GM10248 (cell line): ENCODE data around the gene CNNM1.

Experiments used
- CTCF ChIA-PET: fragments of 300-600 bp; sonication (Branson Sonifier 250); formaldehyde crosslinking; extraction: SDS; loops from one replicate; lab custom pipeline; 2021; ENCODE audit warnings: antibody characterized with exemption; lab: Yijun Ruan, JAX
- POLR2A ChIA-PET: fragments of 350-650 bp; sonication (Branson Sonifier 250); formaldehyde crosslinking; extraction: SDS; loops from one replicate; lab custom pipeline; 2020; ENCODE audit warnings: antibody characterized with exemption; lab: Yijun Ruan, JAX
- DNase-seq: peaks from one replicate; pipeline ENCODE4 v3.0.0; 2012; ENCODE audit errors: extremely low spot score
- CTCF ChIP-seq: IDR thresholded peaks from 2 replicates; pipeline ENCODE4 v1.5.1; 2012; ENCODE audit warnings: mild to moderate bottlenecking, low read depth; ENCODE audit errors: extremely low read depth, missing control alignments, control extremely low read depth

CNNM1 gene

GRCh38 chr10:99360934-99361333, 31.8 kb downstream of the CNNM1 start:
- TF ChIP-seq CTCF: no peak
- ChIA-PET POLR2A (no interaction called here), CTCF (interaction anchor here (0.8 to 1.0 kb wide), 2 partner anchors 11 to 19 kb away, joined by 3 to 5 read pairs; no protein-coding TSS in a partner anchor)
- DNase-seq: no peak

GRCh38 chr10:99364125-99364524, 35.0 kb downstream of the CNNM1 start:
- ChIA-PET CTCF (no interaction called here), POLR2A (no interaction called here)
- DNase-seq: no peak
- no peak for TF ChIP-seq CTCF

GRCh38 chr10:99365311-99365710, 36.2 kb downstream of the CNNM1 start:
- CTCF ChIA-PET: no interaction called here

GRCh38 chr10:99365736-99366135, 36.6 kb downstream of the CNNM1 start:
- no peak for DNase-seq
- ChIA-PET CTCF (no interaction called here), POLR2A (no interaction called here)
- TF ChIP-seq CTCF: no peak

More at GRCh38 chr10:99365311-99365710, 36.2 kb downstream of the CNNM1 start:
- no peak for TF ChIP-seq CTCF
- POLR2A ChIA-PET: no interaction called here
- DNase-seq: no peak

- POLR2A ChIA-PET: no interaction called here
- TF ChIP-seq CTCF: no peak
- CTCF ChIA-PET: interaction anchor here (1.0 kb wide), 1 partner anchor 32 kb away, joined by 3 read pairs; no protein-coding TSS in a partner anchor
- no peak for DNase-seq
Observed at GRCh38 chr10:99366666-99367065, 37.5 kb downstream of the CNNM1 start.

DNA sequence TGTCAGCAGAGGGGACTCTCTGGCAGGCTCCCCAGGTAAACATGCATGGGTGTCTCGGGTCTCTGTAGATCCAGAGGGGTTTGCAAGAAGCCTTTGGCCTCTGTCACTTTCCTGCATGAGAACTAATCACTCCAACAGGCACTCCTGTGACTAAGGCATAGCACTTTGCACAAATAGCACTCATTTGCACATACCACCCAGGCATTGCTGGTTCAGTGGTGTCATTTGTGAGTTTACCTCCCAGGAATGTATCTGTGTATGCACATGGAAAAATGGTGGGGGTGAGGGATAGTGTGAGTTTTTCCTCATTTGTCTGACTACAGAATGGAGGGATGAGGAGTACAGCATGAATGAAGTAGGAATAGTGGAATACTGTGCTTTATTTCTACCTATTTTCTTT, 39.5 kb downstream of the CNNM1 start:
- no peak for DNase-seq
- POLR2A ChIA-PET: no interaction called here
- no peak for TF ChIP-seq CTCF
- CTCF ChIA-PET: interaction anchor here (1.8 kb wide), 1 partner anchor 9 kb away, joined by 6 read pairs; no protein-coding TSS in a partner anchor
